Esophagus squamous epithelium (tissue), 5 donors: ENCODE data around the gene NKX2-3. TPM values are rescaled to one million over a fixed set of nuclear protein-coding genes. Genes with fewer than 3 reads are reported as not detected.

ENCODE experiments used
- DNase-seq: peaks from one replicate; lab custom pipeline; 2025; lab: John Stamatoyannopoulos, UW
- H3K27ac ChIP-seq, 4 donors: fragments of 200-600 bp; sonication (generic); one replicate each; pipeline ENCODE4 v1.5.1; 2016 to 2019; ENCODE audit warnings: mild to moderate bottlenecking in 1 of 4
- H3K27me3 ChIP-seq, 4 donors: fragments of 200-600 bp; sonication (generic); 1 replicate in 3 of 4; 2 replicates in 1 of 4; pipeline versions ENCODE4 v1.5.1 to v1.6.0; 2017 to 2021; ENCODE audit warnings: antibody characterized with exemption in 1 of 4
- H3K36me3 ChIP-seq, 3 donors: fragments of 200-600 bp; sonication (generic); one replicate each; pipeline ENCODE4 v1.5.1; 2016 to 2019
- H3K4me1 ChIP-seq, 3 donors: fragments of 200-600 bp; sonication (generic); one replicate each; pipeline ENCODE4 v1.5.1; 2017 to 2019
- H3K4me3 ChIP-seq, 4 donors: fragments of 200-600 bp; sonication (generic); 1 replicate in 3 of 4; 2 replicates in 1 of 4; pipeline ENCODE4 v1.5.1; 2016 to 2019; ENCODE audit warnings: mild to moderate bottlenecking in 2 of 4, moderate library complexity in 1 of 4
- H3K9me3 ChIP-seq, 3 donors: fragments of 200-600 bp; sonication (generic); one replicate each; pipeline ENCODE4 v1.5.1; 2016 to 2019
- CTCF ChIP-seq, 6 experiments: fragments of 450-650 bp in 4 of 6; fragments of 200-600 bp in 2 of 6; sonication (generic) in 2 of 6; IDR thresholded peaks; one replicate each; pipeline ENCODE4 v1.5.1; 2016 to 2019; ENCODE audit warnings: antibody characterized with exemption in 6 of 6, mild to moderate bottlenecking in 4 of 6, moderate library complexity in 4 of 6
- POLR2A ChIP-seq, 4 donors: fragments of 450-650 bp; IDR thresholded peaks; one replicate each; pipeline ENCODE4 v1.6.1; 2017; ENCODE audit warnings: antibody characterized with exemption in 4 of 4, mild to moderate bottlenecking in 4 of 4, moderate library complexity in 3 of 4
- WGBS, 2 donors: methylation state at CpG; one replicate each; pipeline ENCODE4 v1.1.5; 2018; 5-methylcytosine and 5-hydroxymethylcytosine counted together
- intact Hi-C: fragments of 100-400 bp; cut with DNase I; formaldehyde crosslinking; loops from one replicate; pipeline ENCODE4 v1.15.0; 2022
- total RNA-seq, 4 donors: library from RNA; depleted of rRNA; stranded (reverse); fragments of >200 nt; gene quantifications; one replicate each; pipeline ENCODE4 v1.1.0, GENCODE V29; 2016
- donor health status: DM: yes; HTN: yes; CAD: no.

NKX2-3 gene
- total RNA-seq, 4 donors from 2014 or later, result 0.19 to 0.40 TPM; not detected in 2

DNA sequence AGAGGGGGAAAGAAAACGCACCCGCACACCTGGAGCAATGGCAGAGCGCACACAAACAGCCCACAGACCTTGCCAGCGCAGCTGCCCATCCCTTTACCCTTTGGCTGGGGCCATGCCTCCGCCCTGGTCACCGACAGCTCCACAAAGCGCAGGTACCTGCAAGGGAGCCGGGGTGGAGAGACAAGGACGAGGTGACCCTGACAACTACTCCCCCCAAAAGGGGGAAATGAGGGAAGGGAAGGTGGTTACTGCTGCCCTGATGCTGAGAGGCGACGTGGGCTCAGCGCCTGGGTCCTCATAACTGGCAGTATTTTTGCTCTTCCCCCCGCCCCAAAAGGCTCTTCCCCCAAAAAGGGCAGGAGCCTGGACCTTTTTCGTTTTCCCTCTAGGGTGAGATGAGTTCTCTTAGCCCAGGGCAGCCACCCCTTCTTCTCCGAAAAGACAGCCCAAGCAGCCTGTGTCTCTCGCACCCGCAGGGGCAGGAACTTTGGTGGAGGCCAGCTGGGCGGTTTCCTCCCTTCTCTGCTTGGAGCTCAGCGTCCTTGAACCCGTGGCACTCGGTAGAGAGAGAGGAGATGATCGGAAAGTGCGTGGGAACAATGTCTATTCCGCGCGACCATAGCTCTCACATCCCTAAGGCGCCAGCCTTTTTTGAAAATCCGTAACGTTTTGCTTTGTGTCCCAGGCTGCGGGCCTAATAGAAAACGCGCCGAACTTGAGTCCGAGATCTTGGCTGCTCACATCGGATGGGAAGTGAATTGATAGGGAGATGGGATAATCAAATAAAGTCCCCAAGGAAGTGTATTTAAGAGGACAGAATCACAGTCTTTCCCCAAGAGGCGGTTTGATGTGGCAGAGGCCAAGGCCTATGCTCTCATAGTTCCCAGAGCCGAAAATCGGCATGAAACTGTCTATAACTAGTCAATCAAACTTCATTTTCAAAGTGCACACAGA is 1.0 kb downstream of the NKX2-3 start:
- 36 to 39% methylated on average over 23 to 29 of the region's 38 CpGs for WGBS, 2 donors
- H3K27me3 ChIP-seq, result peaks cover 18 to 100% (median 78%) of the 10 kb centered on the region in 4 donors
- no peaks in the 10 kb centered on the region for H3K36me3 ChIP-seq
- no peak for DNase-seq
- H3K4me3 ChIP-seq, result peak overlapping the region in 3 of 4 donors; percentile 23 to 57 (median 29)
- H3K9me3 ChIP-seq, result no peaks in the 10 kb centered on the region
- H3K27ac ChIP-seq, result peak overlapping the region in 2 of 4 donors; percentile 6 to 31
- intact Hi-C loops, result no loop called here
- peaks cover 33 to 70% (median 41%) of the 10 kb centered on the region in 3 donors for H3K4me1 ChIP-seq
- TF ChIP-seq CTCF (IDR thresholded peaks at IDR 0.05) (no peak), POLR2A (IDR thresholded peaks at IDR 0.05) (no peak)

DNA sequence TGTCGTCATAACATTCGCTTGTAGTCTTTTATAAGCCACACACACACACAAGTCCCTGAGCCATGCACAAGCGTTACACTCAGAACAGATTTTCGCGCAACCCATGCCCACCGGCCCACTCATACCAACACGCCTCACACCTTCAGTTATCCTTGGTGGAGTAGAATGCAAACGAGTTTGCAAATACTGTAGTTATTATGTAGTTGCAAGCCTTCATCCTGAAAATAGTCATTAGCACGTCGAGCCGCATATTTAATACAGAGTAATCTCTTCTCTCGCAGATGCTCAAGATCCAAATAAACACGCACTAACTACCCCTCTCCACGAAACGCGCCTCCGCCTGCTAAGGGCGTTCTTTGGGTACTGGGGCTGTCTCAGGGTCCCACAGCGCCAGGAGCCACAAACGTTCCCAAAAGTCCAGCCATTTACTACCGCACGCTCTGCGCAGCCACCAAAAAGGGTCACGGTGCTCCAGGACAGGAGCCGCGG is 1.8 kb downstream of the NKX2-3 start:
- no peak for DNase-seq
- Histone ChIP-seq H3K4me1 (peaks cover 33 to 70% (median 41%) of the 10 kb centered on the region in 3 donors), H3K27ac (no peak overlapping the region), H3K27me3 (peaks cover 20 to 100% (median 79%) of the 10 kb centered on the region in 4 donors), H3K36me3 (no peaks in the 10 kb centered on the region), H3K4me3 (peak overlapping the region; percentile 2 to 57 (median 32)), H3K9me3 (no peaks in the 10 kb centered on the region)
- TF ChIP-seq CTCF (IDR thresholded peaks at IDR 0.05) (no peak), POLR2A (IDR thresholded peaks at IDR 0.05) (no peak)
- WGBS, 2 donors, result 36 to 39% methylated on average over 12 to 18 of the region's 26 CpGs
- intact Hi-C loops, result no loop called here

DNA sequence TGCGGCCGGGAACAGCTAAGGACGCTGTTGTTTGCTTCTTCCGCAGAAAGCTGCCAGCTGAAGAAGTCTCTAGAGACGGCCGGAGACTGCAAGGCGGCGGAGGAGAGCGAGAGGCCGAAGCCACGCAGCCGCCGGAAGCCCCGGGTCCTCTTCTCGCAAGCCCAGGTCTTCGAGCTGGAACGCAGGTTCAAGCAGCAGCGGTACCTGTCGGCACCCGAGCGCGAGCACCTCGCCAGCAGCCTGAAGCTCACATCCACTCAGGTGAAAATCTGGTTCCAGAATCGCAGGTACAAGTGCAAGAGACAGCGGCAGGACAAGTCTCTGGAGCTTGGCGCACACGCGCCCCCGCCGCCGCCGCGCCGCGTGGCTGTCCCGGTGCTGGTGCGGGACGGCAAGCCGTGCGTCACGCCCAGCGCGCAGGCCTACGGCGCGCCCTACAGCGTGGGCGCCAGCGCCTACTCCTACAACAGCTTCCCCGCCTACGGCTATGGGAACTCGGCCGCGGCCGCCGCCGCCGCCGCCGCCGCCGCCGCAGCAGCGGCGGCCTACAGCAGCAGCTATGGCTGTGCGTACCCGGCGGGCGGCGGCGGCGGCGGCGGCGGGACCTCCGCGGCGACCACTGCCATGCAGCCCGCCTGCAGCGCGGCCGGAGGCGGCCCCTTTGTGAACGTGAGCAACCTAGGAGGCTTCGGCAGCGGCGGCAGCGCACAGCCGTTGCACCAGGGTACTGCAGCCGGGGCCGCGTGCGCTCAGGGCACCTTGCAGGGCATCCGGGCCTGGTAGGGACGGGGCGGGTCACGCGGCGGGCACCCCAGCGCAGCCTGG is 2.4 kb downstream of the NKX2-3 start:
- intact Hi-C loops, result no loop called here
- H3K27ac ChIP-seq, result no peak overlapping the region
- 0 to 8% methylated on average over 2 to 14 of the region's 100 CpGs for WGBS, 2 donors
- H3K9me3 ChIP-seq, result no peaks in the 10 kb centered on the region
- H3K4me3 ChIP-seq, result peak overlapping the region; percentile 2 to 57 (median 32)
- no peak for DNase-seq
- H3K27me3 ChIP-seq, result peaks cover 27 to 100% (median 78%) of the 10 kb centered on the region in 4 donors
- peaks cover 34 to 72% (median 41%) of the 10 kb centered on the region in 3 donors for H3K4me1 ChIP-seq
- no peaks in the 10 kb centered on the region for H3K36me3 ChIP-seq
- TF ChIP-seq CTCF (IDR thresholded peaks at IDR 0.05) (no peak), POLR2A (IDR thresholded peaks at IDR 0.05) (no peak)

DNA sequence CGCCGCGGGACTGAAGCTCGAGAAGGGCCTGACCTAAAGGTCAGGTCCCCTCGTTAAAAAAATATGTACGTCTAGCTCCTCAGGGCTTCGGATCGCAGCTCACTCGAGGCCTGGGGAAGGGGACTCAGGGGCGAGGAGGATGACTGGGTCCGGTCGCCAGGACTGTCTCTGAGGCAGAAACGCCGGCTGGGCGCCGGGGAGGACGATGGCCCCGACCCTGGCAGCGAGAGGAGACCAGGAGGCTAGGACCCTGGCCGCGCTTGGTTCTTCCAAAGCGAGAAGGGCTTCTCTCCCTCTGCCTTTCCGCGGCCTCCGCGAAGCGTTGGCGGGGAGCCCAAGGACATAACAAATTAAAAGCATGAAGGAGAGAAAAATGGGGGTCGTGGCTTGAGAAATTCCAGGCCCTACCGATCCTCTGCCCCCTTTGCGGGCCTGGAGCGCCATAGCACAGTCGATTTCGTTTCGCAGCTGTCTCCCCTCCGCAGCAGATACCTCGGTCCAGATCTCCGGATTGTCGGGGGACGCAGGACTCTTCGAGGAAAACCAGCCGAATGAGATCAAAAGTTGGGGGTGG is 3.1 kb downstream of the NKX2-3 start:
- no peak for TF ChIP-seq POLR2A (IDR thresholded peaks at IDR 0.05)
- TF ChIP-seq CTCF (IDR thresholded peaks at IDR 0.05), result no peak
- Histone ChIP-seq H3K36me3 (no peaks in the 10 kb centered on the region), H3K9me3 (no peaks in the 10 kb centered on the region), H3K4me3 (peak overlapping the region; percentile 2 to 57 (median 26)), H3K27ac (no peak overlapping the region), H3K4me1 (peaks cover 38 to 72% (median 43%) of the 10 kb centered on the region in 3 donors), H3K27me3 (peaks cover 31 to 100% (median 77%) of the 10 kb centered on the region in 4 donors)
- intact Hi-C loops, result no loop called here
- 34 to 50% methylated on average over 2 to 27 of the region's 42 CpGs for WGBS, 2 donors
- no peak for DNase-seq
